Stimulated activated CD8-positive, alpha-beta memory T cell treated with anti-CD3 and anti-CD28 coated beads, Interleukin-12 subunit alpha, Interleukin-12 subunit beta, amount 100 ng/mL, for 1 hour (primary cell): ENCODE data around the gene SFTPD.
"Not testable (repeated sequence)": the region's sequence is repeated elsewhere in the genome, so short reads cannot be mapped to it uniquely, and the experiment has no call there.

Experiments used
- DNase-seq: peaks from one replicate; pipeline ENCODE4 v3.0.0-alpha.2; 2020; ENCODE audit warnings: low read depth

Gene SFTPD

DNA sequence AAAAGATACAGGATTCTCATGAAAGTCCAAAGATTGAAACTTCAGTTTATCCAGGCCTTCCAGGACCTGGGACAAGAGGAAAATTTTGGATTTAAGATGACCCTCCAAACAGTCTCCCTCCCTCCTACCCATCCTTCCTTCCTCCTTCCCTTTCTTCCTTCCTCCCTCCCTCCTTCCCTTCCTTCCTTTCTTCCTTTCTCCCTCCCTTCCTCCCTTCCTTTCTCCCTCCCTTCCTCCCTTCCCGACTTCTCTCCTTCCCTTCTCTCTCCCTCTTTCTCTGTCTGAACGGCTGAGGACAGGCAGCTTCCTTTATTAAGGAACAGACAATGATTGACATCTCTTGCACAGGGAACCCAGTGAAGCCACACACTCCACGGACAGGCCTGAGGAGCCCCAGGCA is 23.3 kb downstream of the SFTPD start:
- DNase-seq = no peak

GRCh38 chr10:79923669-79924068 is 25.2 kb downstream of the SFTPD start:
- DNase-seq = no peak

DNA sequence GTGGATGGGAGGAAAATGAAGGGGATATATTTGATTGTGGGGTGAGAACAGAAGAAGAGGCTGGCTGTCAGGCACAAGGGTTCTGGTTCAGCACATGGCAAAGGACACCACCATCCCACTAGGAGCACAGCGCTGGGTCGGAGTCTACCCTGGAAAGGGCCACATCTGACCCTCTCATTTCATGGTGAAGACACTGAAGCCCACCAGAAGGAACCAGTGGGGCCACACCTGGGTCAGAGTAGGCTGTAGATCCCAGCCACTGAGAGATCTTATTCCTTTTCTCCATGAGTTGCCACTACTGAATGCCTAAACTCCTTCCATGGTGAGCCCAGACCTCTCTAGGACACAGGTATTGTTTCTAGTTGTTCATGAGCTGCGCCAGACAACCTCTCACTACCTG is 25.8 kb downstream of the SFTPD start:
- DNase-seq = no peak

DNA sequence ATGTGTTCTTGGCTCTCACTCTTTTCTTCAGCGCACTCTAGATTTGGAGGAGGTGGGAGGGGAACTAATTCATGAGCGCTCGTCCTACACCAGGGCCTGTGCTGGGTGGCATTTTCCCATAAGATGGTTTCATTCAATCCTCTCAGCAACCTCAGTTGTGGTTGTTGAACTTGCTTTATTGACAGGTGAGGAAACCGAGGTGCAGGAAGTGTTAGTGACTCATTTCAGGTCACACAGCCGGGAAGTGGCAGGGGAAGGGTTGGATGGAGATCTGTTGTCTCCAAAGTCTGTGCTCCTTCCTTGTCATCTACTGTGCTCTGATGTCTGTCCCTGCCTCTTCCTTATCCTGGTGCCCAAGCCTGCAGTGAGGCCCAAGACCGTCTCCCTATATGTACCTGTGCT is 26.9 kb downstream of the SFTPD start:
- DNase-seq = not testable (repeated sequence)

- not testable (repeated sequence) for DNase-seq
Measured at GRCh38 chr10:79915838-79916237, 33.1 kb downstream of the SFTPD start.

DNA sequence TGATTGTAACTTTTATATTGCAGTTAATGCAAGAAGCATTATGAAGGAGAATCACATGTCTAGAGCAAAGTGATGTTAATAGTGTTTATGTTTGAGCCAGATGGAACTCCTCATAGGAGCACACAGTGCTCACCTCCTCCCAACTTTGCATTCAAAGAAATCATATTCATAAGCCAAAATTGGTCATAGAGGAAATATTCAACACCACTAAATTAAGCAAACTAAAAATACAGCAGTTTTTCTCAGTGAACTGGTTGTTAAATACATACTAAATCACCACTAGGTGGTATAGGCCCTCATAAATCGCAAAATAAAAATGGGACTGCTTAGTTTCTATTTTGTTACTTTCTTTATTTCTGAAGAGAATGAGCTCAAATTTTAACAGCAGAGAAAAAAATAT is 34.4 kb downstream of the SFTPD start:
- DNase-seq = not testable (repeated sequence)

DNA sequence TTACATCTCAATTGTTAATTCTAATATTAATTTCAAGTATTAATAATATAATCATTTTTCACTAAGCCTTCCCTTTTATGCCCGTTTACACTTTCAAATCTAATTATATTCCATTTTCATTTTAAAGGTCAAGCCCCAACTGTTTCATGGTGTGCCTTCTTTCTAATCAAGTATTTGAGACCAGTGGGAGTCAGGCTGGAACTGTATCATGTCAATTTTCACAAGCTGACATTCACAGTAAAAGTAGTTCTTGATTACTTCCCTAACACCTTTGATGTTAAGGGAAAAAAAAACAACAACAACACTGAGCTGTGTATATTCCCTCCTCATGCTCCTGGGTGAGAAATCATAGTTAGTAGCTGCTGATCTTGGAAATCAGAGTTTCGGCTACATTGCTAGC is 38.1 kb downstream of the SFTPD start:
- no peak for DNase-seq

- no peak for DNase-seq
Measured at GRCh38 chr10:79910344-79910743, 38.6 kb downstream of the SFTPD start.

GRCh38 chr10:79905322-79906314 is 43.3 kb downstream of the SFTPD start:
- no peak for DNase-seq

- DNase-seq = peak; percentile 22
Measured at GRCh38 chr10:79904671-79905321, 44.1 kb downstream of the SFTPD start.

GRCh38 chr10:79901571-79901970 is 47.3 kb downstream of the SFTPD start:
- not testable (repeated sequence) for DNase-seq

- DNase-seq = no peak
Measured at GRCh38 chr10:79898597-79899325, 50.1 kb downstream of the SFTPD start.

DNA sequence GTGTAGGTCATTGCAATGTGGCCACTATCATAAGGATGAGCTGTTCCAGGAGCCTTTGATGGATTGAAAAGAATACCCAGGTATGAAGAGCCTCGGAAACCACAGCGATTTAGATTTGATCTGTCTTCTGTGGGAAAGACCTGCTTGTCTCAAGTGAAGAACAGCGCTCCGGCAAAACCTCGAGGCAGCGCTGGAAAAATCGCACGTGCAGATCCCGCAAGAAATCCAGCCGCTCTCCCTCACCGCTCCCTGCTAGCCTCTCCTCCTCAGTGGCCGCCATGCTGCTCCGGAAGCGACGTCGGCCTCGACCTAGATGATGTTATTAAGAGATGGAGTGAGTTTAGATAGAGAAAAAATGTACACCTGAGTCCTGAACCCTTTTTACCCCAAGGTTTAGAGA is 56.0 kb downstream of the SFTPD start:
- not testable (repeated sequence) for DNase-seq

- no peak for DNase-seq
Measured at GRCh38 chr10:79890469-79890868, 58.4 kb downstream of the SFTPD start.

GRCh38 chr10:79888984-79889383 is 59.9 kb downstream of the SFTPD start:
- DNase-seq = not testable (repeated sequence)
